Activated T-helper 17 cell treated with anti-CD3 and anti-CD28 coated beads, Interleukin-2, amount 50 U/mL, for 72 hours (primary cell): ENCODE measurements around the gene CLDN19. TPM values are rescaled to one million over a fixed set of nuclear protein-coding genes. Genes with fewer than 3 reads are reported as not detected.
"Not testable (repeated sequence)": the region's sequence is repeated elsewhere in the genome, so short reads cannot be mapped to it uniquely, and the experiment has no call there.

Experiments
- ATAC-seq: fragments of 150-1000 bp; cut with Tn5 transposase; replicated peaks from 2 replicates; pipeline ENCODE4 v1.10.0; 2021; ENCODE audit warnings: mild to moderate bottlenecking, moderate library complexity
- H3K27ac Mint-ChIP-seq: one replicate; pipeline ENCODE4 v1.8.0; 2022; ENCODE audit warnings: mixed read lengths
- H3K27me3 Mint-ChIP-seq: one replicate; pipeline ENCODE4 v1.8.0; 2022; ENCODE audit warnings: mixed read lengths
- H3K36me3 Mint-ChIP-seq: one replicate; pipeline ENCODE4 v1.8.0; 2022; ENCODE audit warnings: low read depth, mild to moderate bottlenecking, mixed read lengths
- H3K4me1 Mint-ChIP-seq: one replicate; pipeline ENCODE4 v1.8.0; 2022; ENCODE audit warnings: mixed read lengths
- H3K4me3 Mint-ChIP-seq: one replicate; pipeline ENCODE4 v1.8.0; 2022; ENCODE audit warnings: mild to moderate bottlenecking, mixed read lengths
- H3K9me3 Mint-ChIP-seq: one replicate; pipeline ENCODE4 v1.8.0; 2022; ENCODE audit warnings: mixed read lengths
- total RNA-seq, 2 donors: library from RNA; stranded (reverse); gene quantifications; one replicate each; pipeline ENCODE4 v1.2.3, GENCODE V29; 2022

The CLDN19 gene
- total RNA-seq, 2 donors from 2014 or later: not detected

DNA sequence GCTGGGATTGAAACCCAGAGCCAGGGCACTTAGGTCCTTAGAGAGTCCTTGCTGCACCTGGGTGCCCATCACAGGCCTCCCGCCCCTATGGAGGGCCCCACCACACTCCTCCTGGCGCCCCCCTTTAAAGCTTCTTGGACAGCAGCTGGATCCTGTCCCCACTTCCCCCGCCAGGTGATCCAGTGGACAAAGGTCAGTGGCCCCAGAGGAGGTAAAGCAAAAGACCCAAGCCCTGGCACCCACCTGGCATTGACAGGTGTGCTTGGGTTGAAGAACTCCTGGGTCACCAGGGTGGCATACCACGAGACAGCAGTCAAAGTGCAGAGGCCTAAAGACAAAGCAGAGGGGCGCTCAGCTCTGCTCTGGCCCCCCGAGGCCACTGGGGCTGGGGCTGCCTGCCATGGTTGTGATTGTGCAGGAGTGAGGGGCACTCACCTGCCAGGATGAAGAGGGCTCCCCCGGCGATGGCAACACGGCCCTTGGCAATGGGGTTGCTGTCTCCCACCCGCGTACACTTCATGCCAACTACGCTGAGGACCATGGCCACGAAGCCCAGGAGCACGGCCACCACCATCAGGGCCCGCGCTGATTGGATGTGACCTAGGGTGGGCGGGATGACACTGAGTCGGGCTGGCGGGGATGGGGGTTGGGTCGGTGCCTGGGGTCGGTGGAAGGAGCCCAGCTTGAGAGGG lies 1.9 kb downstream of the CLDN19 start:
- H3K9me3 Mint-ChIP-seq: no peaks in the 10 kb centered on the region
- H3K4me3 Mint-ChIP-seq: no peak overlapping the region
- no peak overlapping the region for H3K27ac Mint-ChIP-seq
- no peak for ATAC-seq
- peaks cover 5% of the 10 kb centered on the region for H3K4me1 Mint-ChIP-seq
- no peaks in the 10 kb centered on the region for H3K27me3 Mint-ChIP-seq
- H3K36me3 Mint-ChIP-seq: no peaks in the 10 kb centered on the region

DNA sequence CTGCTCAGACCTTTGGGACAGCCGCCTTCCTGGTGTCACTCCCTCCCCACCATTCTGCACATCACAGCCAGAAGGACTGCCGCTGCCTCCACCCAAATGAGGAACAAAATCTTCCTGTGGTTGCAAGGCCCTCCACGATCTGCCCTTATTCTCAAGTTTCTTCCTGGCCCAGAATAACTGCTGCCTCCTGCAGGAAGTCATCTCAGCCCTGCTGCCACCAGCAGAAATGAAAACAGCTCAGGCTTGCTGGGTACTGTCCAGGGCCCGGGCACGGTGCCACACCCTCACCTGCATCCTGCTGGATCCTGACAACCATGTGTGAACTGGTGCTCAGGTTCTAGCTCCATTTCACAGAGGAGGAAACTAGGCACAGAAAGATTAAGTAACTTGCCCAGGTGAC lies 2.8 kb downstream of the CLDN19 start:
- no peaks in the 10 kb centered on the region for H3K27me3 Mint-ChIP-seq
- peaks cover 5% of the 10 kb centered on the region for H3K4me1 Mint-ChIP-seq
- no peaks in the 10 kb centered on the region for H3K9me3 Mint-ChIP-seq
- no peak overlapping the region for H3K4me3 Mint-ChIP-seq
- H3K27ac Mint-ChIP-seq: peak overlapping the region; percentile 55
- no peaks in the 10 kb centered on the region for H3K36me3 Mint-ChIP-seq
- ATAC-seq: no peak

DNA sequence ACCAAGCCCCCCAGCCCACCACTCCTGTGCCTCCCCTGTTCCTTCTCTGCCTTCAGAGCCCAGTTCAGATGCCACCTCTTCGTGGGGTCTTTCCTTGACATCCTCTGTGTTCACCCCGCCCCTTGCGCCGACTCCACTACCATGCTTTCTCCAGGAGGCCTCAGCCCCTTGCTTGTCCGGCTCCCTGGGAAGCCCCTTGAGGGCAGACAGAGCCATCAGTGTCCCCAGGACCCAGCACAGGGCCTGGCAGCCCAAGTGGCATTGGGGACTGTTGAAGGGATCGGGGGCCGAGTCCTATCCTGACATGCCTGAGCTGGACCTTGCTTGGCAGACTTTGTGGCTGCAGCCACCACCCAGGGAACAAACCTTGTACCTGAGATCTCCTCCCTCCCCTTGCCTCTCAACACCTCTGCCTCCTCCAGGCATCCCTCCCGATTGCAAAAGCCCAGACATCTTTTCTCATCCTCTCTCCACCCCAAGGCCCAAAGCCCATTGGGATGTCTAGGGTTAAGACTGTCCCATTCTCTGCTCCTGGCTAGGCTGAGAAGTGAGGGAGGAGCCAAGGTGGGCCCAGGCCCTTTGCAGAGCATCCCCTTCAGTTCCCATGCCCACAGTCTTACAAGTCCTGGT lies 3.4 kb downstream of the CLDN19 start:
- Mint-ChIP-seq H3K9me3 (no peaks in the 10 kb centered on the region), H3K27ac (peak overlapping the region; percentile 55), H3K4me1 (peaks cover 5% of the 10 kb centered on the region), H3K27me3 (no peaks in the 10 kb centered on the region), H3K4me3 (no peak overlapping the region), H3K36me3 (no peaks in the 10 kb centered on the region)
- no peak for ATAC-seq

DNA sequence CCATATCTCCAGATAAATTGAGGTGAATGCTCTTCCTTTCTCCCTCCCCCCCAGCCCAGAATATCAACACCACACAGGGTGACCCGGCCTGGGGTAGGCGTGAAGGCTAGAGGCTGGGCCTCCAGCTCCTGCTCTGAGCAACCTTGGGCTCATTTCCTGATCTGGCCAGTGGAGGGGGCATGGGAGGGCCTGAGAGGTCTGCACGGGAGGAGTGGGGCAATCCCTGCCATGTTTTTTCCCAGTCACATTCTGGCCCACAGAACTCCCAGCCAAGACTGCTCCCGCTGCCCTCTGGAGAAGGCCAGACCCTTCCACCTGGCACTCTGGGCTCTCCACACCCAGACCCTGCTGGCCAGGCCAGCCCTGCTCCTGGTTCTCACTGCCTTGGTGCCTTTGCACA lies 3.9 kb downstream of the CLDN19 start:
- H3K27ac Mint-ChIP-seq: no peak overlapping the region
- H3K9me3 Mint-ChIP-seq: no peaks in the 10 kb centered on the region
- no peaks in the 10 kb centered on the region for H3K27me3 Mint-ChIP-seq
- H3K4me3 Mint-ChIP-seq: no peak overlapping the region
- peaks cover 5% of the 10 kb centered on the region for H3K4me1 Mint-ChIP-seq
- H3K36me3 Mint-ChIP-seq: no peaks in the 10 kb centered on the region
- ATAC-seq: no peak

DNA sequence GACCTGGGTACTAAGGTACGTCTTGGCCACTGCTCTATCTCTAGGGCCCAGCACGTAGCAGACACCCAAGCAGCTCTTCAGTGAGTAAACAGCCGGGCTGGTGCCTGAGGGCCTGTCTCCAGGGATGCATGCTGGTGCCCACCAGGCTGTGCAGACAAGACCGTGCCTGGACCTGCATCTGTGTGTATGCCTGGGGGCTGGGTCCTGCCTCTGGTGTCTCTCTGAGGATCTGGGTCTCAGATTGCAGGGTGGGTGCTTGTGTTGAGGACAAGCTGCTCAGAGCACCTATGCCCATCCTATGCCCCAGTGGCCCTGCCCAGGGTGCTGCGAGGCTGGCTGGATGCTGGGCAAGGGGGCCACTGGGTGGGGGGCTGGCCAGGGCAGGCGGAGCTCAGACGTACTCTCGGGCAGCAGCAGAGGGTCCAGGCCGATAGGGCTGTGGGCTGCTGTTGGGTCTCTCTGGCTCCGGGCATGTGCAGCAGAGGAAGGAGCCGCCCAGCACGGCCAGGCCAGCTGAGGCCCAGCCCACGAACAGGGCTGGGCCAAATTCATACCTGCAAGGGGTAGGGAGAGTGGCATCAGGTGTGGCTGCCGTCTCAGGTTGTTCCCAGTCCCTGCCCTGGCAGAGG lies 4.4 kb downstream of the CLDN19 start:
- no peak for ATAC-seq
- peaks cover 5% of the 10 kb centered on the region for H3K4me1 Mint-ChIP-seq
- H3K4me3 Mint-ChIP-seq: no peak overlapping the region
- H3K27me3 Mint-ChIP-seq: no peaks in the 10 kb centered on the region
- H3K27ac Mint-ChIP-seq: no peak overlapping the region
- no peaks in the 10 kb centered on the region for H3K9me3 Mint-ChIP-seq
- no peaks in the 10 kb centered on the region for H3K36me3 Mint-ChIP-seq

DNA sequence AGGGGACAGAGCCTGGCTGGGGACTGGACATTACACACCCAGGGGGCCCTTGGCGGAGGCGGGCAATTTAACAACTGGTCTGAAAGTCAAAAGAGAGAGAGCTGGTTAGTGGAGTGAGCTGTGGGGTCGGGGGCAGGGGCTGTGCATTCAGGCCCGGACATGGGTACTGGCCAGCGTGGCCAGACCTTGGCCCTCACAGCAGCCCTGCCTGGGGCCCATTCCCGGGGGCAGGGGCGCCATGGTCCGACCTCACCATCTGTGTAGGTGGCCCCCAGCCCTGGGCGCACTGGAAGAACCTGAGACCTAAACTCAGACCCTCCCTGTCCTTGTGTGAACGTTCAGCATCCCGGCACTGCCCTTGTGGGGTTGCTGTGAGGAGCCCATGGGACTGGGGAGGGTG lies 5.0 kb downstream of the CLDN19 start:
- Mint-ChIP-seq H3K4me1 (peaks cover 5% of the 10 kb centered on the region), H3K36me3 (no peaks in the 10 kb centered on the region), H3K27me3 (no peaks in the 10 kb centered on the region), H3K27ac (no peak overlapping the region), H3K9me3 (no peaks in the 10 kb centered on the region), H3K4me3 (no peak overlapping the region)
- ATAC-seq: no peak

- H3K36me3 Mint-ChIP-seq: no peaks in the 10 kb centered on the region
- no peak overlapping the region for H3K27ac Mint-ChIP-seq
Observed at GRCh38 chr1:42734201-42735035, 5.6 kb downstream of the CLDN19 start.

GRCh38 chr1:42733415-42734200 lies 6.4 kb downstream of the CLDN19 start:
- no peaks in the 10 kb centered on the region for H3K9me3 Mint-ChIP-seq
- H3K36me3 Mint-ChIP-seq: no peaks in the 10 kb centered on the region
- peaks cover 5% of the 10 kb centered on the region for H3K4me1 Mint-ChIP-seq
- no peak overlapping the region for H3K27ac Mint-ChIP-seq
- no peaks in the 10 kb centered on the region for H3K27me3 Mint-ChIP-seq
- H3K4me3 Mint-ChIP-seq: no peak overlapping the region
- no peak for ATAC-seq

More at GRCh38 chr1:42734201-42735035, 5.6 kb downstream of the CLDN19 start:
- no peak overlapping the region for H3K4me3 Mint-ChIP-seq
- H3K27me3 Mint-ChIP-seq: no peaks in the 10 kb centered on the region
- H3K4me1 Mint-ChIP-seq: peaks cover 5% of the 10 kb centered on the region
- H3K9me3 Mint-ChIP-seq: no peaks in the 10 kb centered on the region
- ATAC-seq: no peak

GRCh38 chr1:42732126-42732680 lies 7.8 kb downstream of the CLDN19 start:
- Mint-ChIP-seq H3K27me3 (no peaks in the 10 kb centered on the region), H3K4me1 (peaks cover 3% of the 10 kb centered on the region), H3K4me3 (no peak overlapping the region), H3K36me3 (no peaks in the 10 kb centered on the region), H3K27ac (no peak overlapping the region), H3K9me3 (no peaks in the 10 kb centered on the region)
- ATAC-seq: no peak

DNA sequence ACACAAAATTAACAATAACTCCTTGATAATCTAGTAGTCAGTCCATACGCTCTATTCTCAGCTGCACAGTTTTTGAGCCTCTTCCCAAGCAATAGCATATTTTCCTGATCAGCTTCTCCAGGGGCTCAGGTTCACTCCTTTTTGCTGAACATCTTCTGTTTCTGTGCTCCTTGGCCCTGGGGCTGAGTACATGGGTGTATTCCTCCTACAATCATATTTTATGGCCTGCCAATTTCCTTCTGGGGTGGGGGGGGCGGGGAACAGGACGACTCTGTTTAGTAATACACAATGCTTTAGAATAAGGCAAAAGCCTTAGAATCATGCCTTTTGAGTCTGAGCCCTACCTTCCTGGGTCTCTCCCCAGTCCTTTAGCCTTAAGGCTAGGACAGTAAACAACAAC lies 8.5 kb downstream of the CLDN19 start:
- no peaks in the 10 kb centered on the region for H3K36me3 Mint-ChIP-seq
- H3K4me3 Mint-ChIP-seq: no peak overlapping the region
- H3K9me3 Mint-ChIP-seq: no peaks in the 10 kb centered on the region
- no peaks in the 10 kb centered on the region for H3K27me3 Mint-ChIP-seq
- H3K4me1 Mint-ChIP-seq: no peaks in the 10 kb centered on the region
- no peak for ATAC-seq
- no peak overlapping the region for H3K27ac Mint-ChIP-seq

DNA sequence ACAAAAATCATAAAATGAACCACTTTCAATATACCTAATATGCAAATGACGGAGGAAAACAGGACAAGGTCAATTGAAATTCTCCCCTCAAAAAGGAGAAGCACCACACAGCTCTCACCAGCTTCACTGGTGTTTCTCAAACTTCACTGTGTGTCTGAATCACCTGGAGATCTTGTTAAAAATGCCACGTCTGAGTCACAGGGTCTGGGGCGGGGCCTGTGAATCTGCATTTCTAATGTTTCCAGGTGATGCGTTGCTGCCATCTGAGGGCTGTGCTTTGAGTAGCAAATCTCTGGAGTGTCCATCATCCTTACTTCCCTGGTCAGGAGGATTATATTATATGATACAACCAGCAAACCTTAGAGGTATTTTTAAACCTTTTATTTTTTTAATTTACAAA lies 9.0 kb downstream of the CLDN19 start:
- no peaks in the 10 kb centered on the region for H3K4me1 Mint-ChIP-seq
- no peaks in the 10 kb centered on the region for H3K9me3 Mint-ChIP-seq
- H3K27me3 Mint-ChIP-seq: no peaks in the 10 kb centered on the region
- no peak overlapping the region for H3K27ac Mint-ChIP-seq
- H3K36me3 Mint-ChIP-seq: no peaks in the 10 kb centered on the region
- ATAC-seq: peak; percentile 88
- H3K4me3 Mint-ChIP-seq: no peak overlapping the region

DNA sequence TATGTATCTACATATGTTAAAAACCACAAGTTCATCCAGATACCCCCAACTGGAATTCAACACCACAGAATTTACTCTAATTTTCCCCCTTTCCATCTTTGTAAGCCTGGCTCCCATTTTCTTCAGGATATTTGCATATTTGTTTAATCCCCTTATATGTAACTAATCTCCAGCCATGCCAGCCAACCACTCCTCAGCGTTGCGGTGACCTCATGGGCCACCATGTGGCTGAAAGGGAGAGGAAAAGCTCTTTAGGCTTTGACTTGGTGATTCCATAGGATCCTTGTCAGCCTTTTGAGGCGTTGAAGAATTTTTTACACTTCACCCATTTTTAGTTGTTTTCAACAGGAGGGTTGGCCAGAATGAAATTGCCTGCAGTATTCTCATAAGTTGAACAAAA lies 10.0 kb downstream of the CLDN19 start:
- ATAC-seq: no peak
- H3K36me3 Mint-ChIP-seq: no peaks in the 10 kb centered on the region
- no peaks in the 10 kb centered on the region for H3K9me3 Mint-ChIP-seq
- no peak overlapping the region for H3K27ac Mint-ChIP-seq
- H3K27me3 Mint-ChIP-seq: no peaks in the 10 kb centered on the region
- no peaks in the 10 kb centered on the region for H3K4me1 Mint-ChIP-seq
- H3K4me3 Mint-ChIP-seq: no peak overlapping the region

DNA sequence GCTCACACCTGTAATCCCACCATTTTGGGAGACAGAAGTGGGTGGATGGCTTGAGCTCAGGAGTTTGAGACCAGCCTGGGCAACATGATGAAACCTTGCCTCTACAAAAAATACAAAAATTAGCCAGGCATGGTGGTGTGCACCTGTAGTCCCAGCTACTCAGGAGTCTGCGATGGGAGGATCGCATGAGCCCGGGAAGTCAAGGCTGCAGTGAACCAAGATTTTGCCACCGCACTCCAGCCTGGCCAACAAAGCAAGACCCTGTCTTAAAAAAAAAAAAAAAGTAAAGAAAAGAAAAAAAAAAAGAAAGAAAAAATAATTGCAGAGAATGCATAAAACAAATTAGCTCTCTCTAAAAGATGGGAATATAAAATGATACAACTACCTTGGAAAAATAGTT lies 14.2 kb downstream of the CLDN19 start:
- H3K4me1 Mint-ChIP-seq, H3K4me3 Mint-ChIP-seq: not testable (repeated sequence)

GRCh38 chr1:42723511-42723910 lies 16.5 kb downstream of the CLDN19 start:
- Mint-ChIP-seq H3K4me1 (no peaks in the 10 kb centered on the region), H3K27ac (no peak overlapping the region), H3K4me3 (no peak overlapping the region), H3K36me3 (peaks cover 2% of the 10 kb centered on the region), H3K27me3 (no peaks in the 10 kb centered on the region), H3K9me3 (no peaks in the 10 kb centered on the region)
- no peak for ATAC-seq

More for the DNA sequence above, 14.2 kb downstream of the CLDN19 start:
- H3K9me3 Mint-ChIP-seq, H3K27ac Mint-ChIP-seq, H3K27me3 Mint-ChIP-seq, ATAC-seq, H3K36me3 Mint-ChIP-seq: not testable (repeated sequence)
